GM21526 (cell line): ENCODE results near the gene PAPSS1.

Experiments
- ATAC-seq: cut with Tn5 transposase; IDR thresholded peaks from one replicate; pipeline ENCODE4 v1.9.1; 2021; ENCODE audit warnings: moderate library complexity; ENCODE audit not compliant: unreplicated experiment, low FRiP score

PAPSS1 gene

GRCh38 chr4:107575243-107575642 is 144.8 kb downstream of the PAPSS1 start:
- no peak for ATAC-seq

- ATAC-seq, result no peak
These were observed 147.8 kb downstream of the PAPSS1 start for GRCh38 chr4:107572281-107572680.

DNA sequence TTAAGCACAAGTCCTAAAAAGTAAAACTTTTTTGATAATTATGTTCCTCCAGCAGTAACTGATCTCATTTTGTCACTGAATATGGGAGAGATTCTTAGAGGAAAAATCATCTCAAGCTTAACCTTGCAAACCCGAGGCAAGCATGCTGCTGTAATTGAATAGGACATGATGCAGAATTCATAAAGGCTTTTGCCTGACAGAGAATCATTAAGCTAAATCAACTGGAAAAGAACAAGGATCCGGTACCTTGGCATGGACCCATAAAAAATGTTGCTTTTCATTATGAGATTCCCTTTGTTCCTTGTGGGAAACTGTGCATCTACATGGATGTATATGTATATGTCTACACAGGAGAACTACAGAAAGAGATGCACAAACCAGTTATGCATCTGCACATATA is 149.1 kb downstream of the PAPSS1 start:
- no peak for ATAC-seq

DNA sequence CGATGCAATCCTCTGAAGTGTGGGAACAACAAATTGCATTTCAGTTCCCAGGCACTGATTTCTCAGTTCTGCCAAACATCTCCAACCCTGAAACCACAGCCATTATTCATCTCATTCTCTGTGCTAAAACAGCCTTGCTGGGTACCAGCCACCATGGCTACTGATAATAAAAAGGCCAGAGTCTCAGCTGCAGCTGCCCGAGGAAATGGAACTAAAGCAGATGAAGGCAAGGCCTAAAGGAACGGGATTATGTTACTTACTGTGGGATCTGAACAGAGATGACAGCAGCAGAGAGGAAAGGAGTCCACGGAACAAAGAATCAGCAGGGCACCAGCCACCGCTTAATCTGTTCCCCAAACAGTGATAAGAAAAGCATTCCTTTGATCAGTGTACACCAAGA is 155.7 kb downstream of the PAPSS1 start:
- no peak for ATAC-seq
